Fibroblast of skin of right biceps (primary cell): ENCODE results near the gene RIOX2.
"Not testable (repeated sequence)": the region's sequence is repeated elsewhere in the genome, so short reads cannot be mapped to it uniquely, and the experiment has no call there.

ENCODE experiments used
- DNase-seq: peaks from one replicate; pipeline ENCODE4 v3.0.0-alpha.2; 2013

RIOX2 gene

DNA sequence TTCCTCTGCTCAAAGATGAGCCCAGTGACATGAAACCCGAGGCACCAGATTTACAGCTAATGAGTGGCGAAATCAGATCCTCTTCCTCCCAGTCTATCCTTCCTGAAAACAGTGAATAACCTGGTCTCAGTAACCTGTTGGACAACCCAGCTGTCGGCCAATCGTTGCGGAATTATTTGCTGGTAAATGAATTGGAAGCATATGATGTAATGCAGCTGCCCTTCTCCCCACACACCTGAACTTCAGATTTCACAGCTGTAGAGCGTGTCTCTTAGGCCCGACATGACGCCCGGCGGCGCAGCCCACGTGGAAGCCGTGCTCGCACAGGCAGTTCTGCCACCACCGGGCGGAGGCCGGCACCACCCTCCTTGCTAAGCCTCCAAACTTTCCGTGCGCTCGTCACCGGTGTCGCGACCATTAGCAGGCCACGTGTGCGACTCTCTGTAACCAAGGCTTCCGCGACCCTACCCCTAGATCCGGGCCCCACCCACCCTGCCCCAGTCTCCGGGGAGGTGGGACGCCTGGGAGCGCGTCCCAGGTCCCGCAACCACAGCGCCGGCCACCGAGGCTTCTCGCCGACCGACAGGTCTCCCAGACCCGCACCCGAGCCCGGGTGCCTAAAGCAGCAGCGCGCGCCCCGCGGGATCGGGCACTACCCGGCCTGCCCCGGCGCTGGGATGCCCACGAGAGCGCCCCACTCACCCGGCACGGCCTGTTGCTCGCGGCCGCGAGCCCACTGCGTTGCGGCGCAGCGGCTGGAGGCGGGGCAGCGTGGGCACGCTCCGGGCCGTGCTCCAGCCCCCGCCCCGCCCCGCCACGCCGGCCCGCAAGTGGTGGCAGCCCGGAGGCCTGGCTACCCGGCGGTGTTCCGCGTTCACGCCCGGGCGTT, at the start of gene RIOX2:
RIOX2 (minus strand) TSS at position 753 of the 889 bp plus-strand sequence. CDS start 4,838 bp downstream, outside the sequence.
- peak; percentile 69 for DNase-seq

DNA sequence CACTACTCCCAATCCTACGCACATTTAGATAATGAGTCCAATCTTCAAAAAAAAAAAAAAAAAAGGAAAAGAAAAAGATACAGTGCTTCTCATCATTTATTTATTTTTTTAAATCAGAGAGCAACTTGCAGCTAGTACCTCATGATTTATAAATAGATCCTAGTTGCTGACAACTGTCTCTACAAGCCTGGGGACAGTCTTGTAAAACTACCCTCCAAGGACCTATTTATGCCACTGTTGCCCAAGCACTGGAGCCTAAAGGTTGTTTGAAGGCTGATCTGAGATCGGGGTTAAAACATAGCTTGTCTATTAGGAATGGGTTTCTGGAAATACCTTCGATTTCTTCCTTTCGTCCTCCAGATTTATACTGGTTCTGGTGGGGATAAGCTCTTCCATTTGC, 48.2 kb upstream of the RIOX2 start:
- DNase-seq = no peak

DNA sequence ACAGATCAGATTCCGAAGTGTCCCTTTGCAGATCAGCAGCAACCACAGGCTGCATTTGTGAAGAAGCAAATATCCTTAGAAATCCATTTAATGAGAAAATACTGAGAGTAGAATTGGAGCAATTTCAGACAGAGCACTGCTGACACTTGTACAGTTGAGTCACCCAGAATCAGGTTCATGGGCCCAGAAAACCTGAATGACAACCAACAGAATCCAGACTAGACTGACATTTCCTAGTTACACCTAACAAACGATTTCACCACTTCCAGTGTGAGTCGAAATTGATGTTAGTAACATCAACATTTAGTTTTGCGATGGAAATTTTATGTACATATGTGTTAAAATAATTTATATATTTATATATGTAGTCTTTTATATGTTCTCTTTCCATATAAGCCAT, 46.1 kb upstream of the RIOX2 start:
- no peak for DNase-seq

DNA sequence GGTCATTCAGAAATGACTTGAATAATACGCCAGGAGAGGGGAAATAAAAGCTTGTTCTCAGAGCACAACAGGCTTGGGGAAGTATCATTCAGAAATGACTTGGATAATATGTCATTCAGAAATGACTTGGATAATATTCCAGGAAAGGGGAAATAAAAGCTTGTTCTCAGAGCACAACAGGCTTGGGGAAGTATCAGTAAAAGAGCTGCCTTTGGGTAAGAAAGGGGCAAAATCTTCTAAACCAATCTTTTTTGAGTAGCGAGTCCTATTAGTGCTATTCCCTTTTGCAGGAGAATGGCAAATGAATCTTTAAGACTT, 42.0 kb upstream of the RIOX2 start:
- no peak for DNase-seq

DNA sequence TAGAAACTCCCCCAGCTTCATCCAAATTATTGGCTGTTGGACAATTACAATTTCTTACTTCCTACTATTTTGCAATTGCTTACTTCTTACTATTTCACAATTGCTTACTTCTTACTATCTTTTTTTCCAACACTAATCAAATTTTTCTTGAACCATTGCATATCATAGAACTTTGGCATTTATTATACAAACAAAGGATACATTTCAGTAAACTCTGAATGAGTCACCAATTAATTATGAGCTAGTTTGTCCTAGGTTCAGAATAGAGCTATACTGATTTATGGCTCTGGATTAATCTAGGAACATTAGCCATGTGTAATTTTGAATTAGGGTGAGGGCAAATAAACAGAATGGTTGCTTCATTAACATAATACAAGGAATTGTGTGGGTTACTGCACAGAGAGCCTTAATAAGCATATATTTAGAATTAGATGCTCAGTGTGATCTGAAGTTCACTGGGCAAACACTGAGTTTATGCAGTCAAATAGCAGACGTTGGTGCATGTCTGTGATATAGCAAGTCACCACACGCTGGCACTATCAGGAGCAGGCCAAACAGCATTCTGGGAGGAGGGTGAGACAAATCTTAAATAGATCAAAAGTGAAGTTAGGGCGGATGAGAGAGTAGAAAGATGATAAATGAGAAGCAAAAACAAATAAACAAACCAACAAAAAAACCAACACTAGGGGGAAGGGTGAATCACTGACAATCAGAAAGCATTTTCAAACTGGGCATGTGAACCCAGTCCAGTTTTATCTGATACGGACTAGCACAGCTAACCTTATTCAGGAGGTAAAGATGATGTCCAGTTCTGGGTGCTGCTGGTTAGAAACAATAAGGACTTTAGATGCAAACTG, 41.4 kb upstream of the RIOX2 start:
- DNase-seq = no peak

DNA sequence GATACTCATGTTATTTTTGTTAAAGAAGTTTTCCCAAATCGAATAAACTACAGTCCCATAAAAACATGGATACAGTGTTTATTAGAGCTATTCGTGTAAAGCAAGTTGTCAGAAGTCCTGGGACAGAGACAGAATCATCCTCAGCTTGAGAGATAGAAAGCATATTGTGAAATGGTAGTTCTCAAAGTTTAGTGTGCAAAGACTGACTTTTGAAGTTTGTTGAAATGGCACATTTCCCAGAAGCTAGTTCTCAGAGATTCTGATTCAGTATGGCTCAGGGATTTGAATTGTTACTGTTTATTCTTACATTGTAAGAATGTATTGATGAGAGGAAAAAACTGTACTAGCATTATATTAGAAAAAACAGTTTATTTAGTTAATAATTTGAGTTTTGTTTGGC, 40.7 kb upstream of the RIOX2 start:
- DNase-seq = peak; percentile 6

DNA sequence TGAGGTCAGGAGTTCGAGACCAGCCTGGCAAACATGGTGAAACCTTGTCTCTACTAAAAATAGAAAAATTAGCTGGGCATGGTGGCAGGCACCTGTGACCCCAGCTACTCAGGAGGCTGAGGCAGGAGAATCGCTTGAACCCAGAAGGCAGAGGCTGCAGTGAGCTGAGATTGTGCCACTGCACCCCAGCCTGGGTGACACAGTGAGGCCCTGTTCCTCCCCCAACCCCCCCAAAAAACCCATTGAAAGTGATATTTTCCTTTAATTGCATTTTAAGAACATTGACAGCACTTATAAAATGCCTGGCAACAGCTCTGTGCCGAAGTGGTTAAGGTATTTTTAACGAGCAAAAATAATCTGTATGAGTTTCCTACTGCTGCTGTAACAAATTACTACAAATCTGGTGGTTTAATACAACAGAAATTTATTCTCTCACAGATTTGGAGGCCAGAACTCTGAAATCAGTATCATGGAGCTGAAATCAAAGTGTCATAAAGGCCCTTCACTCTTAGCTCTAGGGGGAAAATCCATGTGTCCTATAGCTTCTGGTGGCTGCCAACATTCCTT, 38.7 kb upstream of the RIOX2 start:
- not testable (repeated sequence) for DNase-seq

DNA sequence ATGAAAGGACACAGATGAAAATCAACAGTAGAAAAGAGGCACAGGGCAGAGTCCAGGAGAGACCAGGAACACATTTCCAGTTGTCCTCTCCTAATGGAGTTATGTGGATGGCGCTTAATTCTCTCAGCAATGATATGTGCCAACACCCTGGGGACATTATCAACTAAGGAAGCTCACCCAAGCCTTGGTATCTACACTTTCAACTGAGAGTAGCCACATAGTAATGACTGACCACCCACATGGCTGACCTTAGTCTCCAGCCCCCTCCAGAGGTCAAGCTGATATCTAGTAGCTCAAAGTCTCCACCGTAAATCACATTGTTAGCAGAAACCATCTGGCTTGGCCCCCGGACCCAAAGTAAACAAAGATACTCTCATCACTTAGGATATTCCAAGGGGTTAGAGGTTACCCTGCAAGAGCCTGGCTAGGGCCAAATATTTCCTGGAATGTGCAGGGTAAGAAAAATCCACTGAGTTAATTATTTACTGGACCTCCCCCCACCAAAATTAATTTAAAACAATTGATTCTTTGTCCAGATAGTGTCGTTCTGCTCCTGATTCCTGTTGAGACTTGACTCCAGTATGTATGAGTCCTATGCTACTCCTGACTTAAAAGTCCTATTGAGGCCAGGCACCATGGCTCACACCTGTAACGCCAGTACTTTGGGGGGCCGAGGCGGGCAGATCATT, 38.1 kb upstream of the RIOX2 start:
- no peak for DNase-seq

DNA sequence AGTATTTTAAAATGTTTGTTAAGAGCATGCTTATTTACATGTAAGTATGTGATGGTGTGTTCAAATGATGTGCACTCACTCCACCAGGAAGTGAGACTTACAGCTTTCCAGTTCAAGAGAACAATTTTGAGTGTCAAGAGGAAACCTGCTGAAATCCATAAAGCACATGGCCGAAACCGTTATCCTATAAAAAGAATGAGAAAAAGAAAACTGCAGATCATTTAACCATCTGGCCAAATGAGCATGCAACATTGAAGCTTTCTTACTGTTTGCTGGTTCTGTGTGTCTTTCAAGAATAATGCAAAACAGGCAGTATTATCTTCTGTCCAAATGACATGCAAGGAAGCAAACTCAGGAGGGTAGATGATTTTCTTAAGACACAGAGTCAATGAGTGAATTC, 36.6 kb upstream of the RIOX2 start:
- no peak for DNase-seq

DNA sequence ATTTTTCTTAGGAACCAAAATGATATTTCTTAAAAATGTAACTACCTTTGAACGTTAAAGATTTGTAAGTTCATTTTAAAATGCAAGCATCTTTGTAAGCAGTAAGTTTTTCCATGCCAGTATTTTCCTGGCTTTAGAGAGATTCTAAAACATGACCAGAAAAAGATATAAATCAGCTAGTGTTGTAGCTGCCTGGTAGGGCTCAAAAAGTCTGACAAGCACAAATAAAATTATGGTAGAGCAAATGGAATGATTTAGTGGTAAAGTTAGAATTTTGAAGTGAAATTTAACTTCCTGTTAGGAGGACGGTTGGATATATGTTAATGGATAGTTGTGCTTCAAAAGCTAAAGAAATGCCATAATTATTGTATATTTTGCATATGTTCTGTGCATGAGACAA, 33.2 kb upstream of the RIOX2 start:
- DNase-seq = no peak

DNA sequence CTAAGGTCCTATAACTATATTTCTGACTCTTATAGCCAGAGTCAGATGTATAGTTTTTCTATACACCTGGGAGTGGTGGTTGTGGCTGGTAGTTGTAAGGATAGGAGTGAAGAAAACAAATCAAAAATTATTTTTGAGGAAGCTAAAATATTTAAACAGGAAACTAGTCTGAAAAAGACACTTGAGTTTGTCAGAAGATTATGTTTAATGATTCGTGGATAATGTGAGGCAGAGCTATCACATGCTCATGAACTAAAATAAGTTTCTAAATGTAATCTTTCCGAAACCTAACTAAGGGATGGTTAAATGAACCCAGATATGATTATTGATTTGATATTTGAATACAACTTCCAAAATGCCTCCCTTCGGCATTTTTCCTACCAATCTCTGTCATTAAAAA, 32.5 kb upstream of the RIOX2 start:
- no peak for DNase-seq

DNA sequence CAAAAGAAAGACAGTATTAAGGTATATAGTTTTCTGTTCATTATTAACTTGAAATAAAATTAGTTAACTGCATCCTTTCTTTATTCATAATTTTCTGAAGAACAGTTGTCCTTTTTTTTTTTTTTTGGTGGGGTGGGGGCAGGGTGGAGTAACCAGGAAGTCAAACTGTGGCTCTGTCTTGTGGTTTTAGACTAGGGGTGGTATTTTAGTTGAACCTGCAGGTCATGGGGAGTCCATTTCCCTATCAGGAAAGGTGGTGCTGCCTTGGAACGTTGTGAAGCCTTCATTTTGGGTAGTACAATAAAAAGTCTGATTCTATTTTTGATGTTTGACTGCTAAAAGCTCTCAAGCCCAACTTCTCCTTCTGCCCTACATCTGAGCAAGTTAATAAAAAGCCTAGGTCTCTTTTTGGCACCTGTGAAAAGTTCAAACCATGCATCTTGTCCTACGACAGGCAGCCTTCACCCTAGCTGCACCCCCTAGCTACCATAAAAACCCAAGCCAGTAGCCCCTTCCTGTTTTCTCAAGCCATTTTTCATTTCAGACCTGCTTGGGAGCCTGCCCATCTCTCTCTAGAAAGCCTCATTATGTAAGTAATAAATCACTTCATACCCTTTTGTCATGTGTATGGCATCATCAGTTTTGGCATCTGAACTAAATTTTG, 31.2 kb upstream of the RIOX2 start:
- no peak for DNase-seq

DNA sequence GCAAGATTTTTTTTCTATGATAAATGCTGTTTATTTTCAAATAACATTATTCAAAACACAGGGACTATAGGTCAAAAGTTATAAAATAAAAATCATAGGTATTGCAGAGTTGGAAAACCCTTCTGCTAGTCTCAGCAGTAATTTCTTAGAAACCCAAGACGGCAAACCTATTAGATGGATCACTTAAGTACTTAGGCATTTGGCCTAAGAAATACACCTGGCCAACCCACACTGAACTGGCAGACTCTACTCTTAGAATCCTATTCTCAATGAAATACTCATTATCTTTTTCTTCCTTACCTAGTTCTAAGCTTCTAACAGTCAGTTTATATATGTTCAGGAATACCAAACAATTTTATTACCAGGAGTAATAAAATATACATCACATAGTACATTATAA, 30.5 kb upstream of the RIOX2 start:
- no peak for DNase-seq

DNA sequence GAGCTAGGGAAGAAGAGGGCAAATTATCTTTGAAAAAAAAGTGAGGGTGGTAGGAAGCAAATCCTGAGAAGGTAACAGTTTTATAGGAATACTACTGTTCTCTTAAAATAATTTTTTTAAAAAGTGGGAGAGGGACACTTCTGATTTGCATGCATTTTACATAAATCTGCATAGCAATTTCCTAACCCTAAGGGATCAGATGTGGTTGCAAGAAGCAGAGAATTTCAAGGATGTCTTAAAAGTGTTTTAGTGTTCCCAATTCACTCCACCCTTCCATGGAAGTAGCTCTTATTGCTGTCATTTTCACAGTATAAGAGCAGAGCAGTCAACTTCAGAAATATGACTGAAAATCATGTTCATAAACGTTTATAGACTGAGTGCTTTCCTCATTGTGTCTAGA, 27.8 kb upstream of the RIOX2 start:
- DNase-seq = no peak

DNA sequence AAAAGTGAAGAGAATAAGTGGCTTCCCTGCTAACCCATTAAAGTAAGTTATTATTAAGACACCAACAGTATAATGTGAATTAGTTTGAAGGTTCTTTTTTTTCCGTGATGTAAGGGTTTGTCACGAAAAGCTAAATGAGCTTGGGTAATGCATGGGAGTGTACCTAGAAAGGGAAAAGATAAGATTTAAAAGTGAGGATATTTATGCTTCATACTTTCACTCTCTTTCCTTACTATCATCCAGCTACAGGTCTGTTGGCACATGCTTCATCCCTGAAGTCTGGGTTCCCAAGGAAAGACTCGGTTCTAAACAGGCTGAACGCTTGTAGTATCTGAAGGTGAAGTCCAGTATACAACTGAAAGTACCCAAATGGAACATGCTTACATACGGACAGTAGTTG, 26.9 kb upstream of the RIOX2 start:
- DNase-seq = no peak

DNA sequence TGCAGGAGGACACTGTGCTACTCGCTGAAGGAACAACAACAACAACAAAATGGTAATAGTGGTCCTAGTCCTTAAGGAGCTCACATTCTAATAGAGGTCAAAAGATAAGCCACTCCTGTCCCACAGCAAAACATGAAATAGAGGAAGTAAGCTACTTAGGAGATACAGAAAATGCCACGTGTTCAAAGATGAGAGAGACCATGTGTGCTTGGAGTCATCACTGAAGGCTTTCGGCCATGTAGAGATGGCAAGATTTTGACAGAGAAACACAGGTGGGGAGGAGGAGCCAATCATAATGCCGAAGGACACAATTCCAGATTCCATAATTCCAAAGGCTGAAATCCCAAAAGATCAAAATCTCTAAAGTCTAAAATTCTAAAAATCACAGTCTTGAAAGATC, 24.8 kb upstream of the RIOX2 start:
- DNase-seq = no peak

DNA sequence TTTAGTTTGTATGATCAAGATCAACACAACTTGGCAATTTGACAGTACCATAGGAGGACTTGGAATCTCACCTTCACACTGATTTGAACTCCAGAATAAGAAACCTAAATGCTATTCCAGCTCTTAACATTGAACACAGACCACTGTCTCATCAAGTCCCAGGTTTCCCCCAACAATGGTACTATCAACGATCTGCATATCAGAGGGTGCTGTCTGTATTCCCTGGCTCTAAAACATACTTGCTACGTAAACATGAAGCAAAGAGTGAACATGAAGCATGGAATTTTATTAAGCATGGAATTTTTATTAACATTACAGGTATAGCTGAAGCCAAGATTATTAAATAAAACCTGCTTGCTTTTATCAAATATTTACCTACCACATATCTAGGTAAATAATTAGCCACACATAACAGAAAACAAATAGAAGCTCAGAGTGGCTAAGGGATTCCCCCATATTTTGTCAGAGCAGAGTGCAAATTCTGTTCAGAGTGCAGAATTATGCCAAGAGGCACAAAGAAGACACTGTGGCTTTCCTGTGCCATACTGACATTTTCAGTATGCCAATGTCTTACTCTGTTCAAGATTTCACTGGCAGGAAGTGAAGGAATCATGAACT, 22.2 kb upstream of the RIOX2 start:
- no peak for DNase-seq

DNA sequence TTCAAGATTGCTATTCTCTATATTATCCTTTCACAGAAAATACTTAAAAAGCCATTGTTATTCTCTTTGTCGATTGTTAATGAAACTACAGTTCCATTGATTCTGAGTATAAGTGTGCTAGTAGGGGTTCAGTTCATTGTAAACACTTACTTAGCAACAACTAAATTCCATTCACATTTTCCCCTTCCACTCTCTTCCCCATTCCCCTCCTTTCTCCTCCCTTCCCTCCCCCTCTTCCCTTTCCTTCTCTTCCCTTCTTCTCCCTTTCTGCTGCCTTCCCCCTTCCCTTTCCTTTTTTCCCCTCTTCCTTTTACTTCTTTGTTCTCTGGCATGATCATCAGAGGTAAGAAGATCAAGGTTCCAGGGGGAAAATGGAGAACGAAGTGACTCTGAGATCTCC, 21.3 kb upstream of the RIOX2 start:
- no peak for DNase-seq

DNA sequence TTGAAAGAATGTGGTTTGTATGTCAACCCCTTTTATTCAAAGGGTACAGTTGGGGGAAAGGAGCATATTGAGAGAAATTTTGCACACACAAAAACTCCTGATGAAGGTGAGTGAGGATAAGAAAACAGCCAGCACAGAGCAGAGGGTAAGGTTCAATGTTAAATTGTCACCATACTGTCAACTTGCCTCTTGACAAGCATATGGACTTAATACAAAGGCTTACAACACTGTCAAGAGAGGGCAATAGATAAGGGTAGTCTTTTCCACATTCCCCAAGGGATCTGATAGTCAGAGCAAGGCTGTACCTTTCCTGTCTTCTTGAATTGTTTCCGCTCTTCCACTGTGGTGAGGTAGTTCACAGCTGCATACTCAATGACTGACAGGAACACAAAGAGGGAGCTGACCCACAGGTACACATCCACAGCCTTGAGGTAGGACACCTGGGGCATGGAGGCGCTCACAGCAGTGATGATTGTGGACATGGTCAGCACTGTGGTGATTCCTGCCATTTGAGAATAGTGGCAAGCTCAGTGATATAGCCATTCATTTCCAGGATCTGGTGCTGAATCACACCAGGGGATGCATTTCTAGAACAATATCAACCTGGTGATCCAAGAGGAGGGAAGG, 20.4 kb upstream of the RIOX2 start:
- DNase-seq = no peak

DNA sequence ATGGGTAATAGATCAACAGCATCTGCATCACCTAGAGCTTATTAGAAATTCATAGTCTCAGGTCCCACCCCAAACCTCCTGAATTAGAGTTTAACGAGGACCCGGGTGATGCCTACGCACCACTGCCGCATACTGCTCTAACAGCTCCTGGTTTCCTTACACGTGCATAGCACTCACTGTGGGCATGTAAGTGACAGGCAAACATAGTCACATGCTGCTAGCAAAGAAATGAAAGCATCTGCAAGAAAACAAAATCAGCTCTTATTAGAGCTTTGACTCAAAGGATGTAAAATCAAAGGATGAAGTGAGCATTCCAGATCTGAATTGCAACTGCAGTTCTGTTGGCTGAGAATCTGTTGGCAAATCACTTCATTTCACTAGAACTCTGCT, 19.1 kb upstream of the RIOX2 start:
- no peak for DNase-seq

DNA sequence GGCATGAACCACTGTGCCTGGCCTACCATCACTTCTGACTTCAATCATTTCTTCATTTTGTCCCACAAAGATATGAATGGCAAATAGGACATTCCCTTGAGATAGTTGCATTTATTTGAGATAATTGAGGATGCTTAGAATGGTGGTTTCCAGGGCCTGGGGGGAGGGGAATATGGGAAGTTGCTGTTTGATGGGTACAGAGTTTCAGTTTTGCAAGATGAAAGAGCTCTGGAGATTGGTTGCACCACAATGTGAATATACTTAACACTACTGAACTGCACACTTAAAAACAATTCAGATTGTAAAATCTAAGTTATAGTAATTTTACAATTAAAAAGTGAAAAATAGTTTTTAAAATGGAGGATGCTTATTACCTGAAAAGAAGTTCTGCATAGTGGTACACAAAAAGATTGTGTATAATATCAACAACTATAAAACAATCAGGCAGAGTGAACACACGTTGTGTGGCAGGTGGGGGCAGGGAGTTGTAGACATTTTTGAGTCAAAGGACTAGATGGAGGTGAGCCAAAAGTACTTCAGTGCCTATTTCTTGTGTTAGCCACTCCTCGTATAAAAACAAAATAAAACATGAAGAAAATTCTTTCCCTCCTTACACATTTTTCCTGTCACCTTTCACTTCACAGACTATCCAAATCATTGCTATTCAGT, 18.5 kb upstream of the RIOX2 start:
- DNase-seq = no peak
